Gastroesophageal sphincter (tissue), 4 donors: ENCODE measurements around the gene NHERF2. TPM values are rescaled to one million over a fixed set of nuclear protein-coding genes. Genes with fewer than 3 reads are reported as not detected.

ENCODE experiments used
- ATAC-seq: fragments of 150-250 bp; one replicate; pipeline ENCODE4 v1.9.1; 2016; ENCODE audit warnings: mild to moderate bottlenecking, moderate library complexity
- H3K27ac ChIP-seq, 4 donors: fragments of 200-600 bp; sonication (generic) in 3 of 4; 1 replicate in 3 of 4; 2 replicates in 1 of 4; pipeline ENCODE4 v1.5.1; 2016 to 2019
- H3K27me3 ChIP-seq: fragments of 200-600 bp; sonication (generic); one replicate; pipeline ENCODE4 v1.5.1; 2019
- H3K36me3 ChIP-seq, 2 donors: fragments of 200-600 bp; sonication (generic); one replicate each; pipeline ENCODE4 v1.5.1; 2019; ENCODE audit warnings: control low read depth in 1 of 2
- H3K4me1 ChIP-seq, 3 donors: fragments of 200-600 bp; sonication (generic); 1 replicate in 2 of 3; 2 replicates in 1 of 3; pipeline ENCODE4 v1.5.1; 2016 to 2019; ENCODE audit warnings: control low read depth in 2 of 3
- H3K4me3 ChIP-seq, 2 donors: fragments of 200-600 bp; sonication (generic); one replicate each; pipeline ENCODE4 v1.5.1; 2019; ENCODE audit warnings: mild to moderate bottlenecking in 1 of 2, moderate library complexity in 1 of 2
- H3K9me3 ChIP-seq, 3 donors: fragments of 200-600 bp; sonication (generic); one replicate each; pipeline ENCODE4 v1.5.1; 2017 to 2019; ENCODE audit warnings: control low read depth in 2 of 3
- CTCF ChIP-seq, 4 experiments: fragments of 200-600 bp in 2 of 4; fragments of 450-650 bp in 2 of 4; sonication (generic) in 1 of 4; IDR thresholded peaks; one replicate each; pipeline ENCODE4 v1.5.1; 2017 to 2019; ENCODE audit warnings: antibody characterized with exemption in 4 of 4, mild to moderate bottlenecking in 2 of 4, moderate library complexity in 2 of 4
- EP300 ChIP-seq: sonication (generic); formaldehyde crosslinking; IDR thresholded peaks from one replicate; pipeline ENCODE4 v1.6.1; 2017; ENCODE audit warnings: antibody characterized with exemption, mild to moderate bottlenecking
- POLR2A ChIP-seq, 2 donors: fragments of 450-650 bp; IDR thresholded peaks; one replicate each; pipeline ENCODE4 v1.6.1; 2017; ENCODE audit warnings: antibody characterized with exemption in 2 of 2, mild to moderate bottlenecking in 2 of 2, moderate library complexity in 1 of 2
- POLR2AphosphoS5 ChIP-seq: sonication (generic); formaldehyde crosslinking; IDR thresholded peaks from one replicate; pipeline ENCODE4 v1.6.1; 2017; ENCODE audit warnings: antibody characterized with exemption
- WGBS, 2 donors: methylation state at CpG; one replicate each; pipeline ENCODE4 v1.1.5; 2018; ENCODE audit warnings: low coverage in 1 of 2; 5-methylcytosine and 5-hydroxymethylcytosine counted together
- total RNA-seq, 4 donors: library from RNA; depleted of rRNA; stranded (reverse); fragments of >200 nt; gene quantifications; one replicate each; pipeline ENCODE4 v1.1.0, GENCODE V29; 2016

The NHERF2 gene
- total RNA-seq, 4 donors from 2014 or later, result 43.8 to 106 (median 63.8) TPM

GRCh38 chr16:1990351-1991134, 36.2 kb upstream of the NHERF2 start:
- TF ChIP-seq POLR2A (IDR thresholded peaks at IDR 0.05) (no peak), EP300 (no peak), POLR2AphosphoS5 (no peak), CTCF (IDR thresholded peaks at IDR 0.05) (no peak)
- no peak for ATAC-seq
- H3K27ac ChIP-seq, result no peak overlapping the region
- peaks cover 0 to 40% (median 21%) of the 10 kb centered on the region in 3 donors for H3K4me1 ChIP-seq
- peaks cover 0 to 20% of the 10 kb centered on the region in 2 donors for H3K36me3 ChIP-seq
- 3% methylated on average over 21 of the region's 50 CpGs; no CpG with 5 or more reads in 1 of the 2 donors for WGBS, 2 donors
- peak overlapping the region in 1 of 2 donors; percentile 30 for H3K4me3 ChIP-seq
- H3K27me3 ChIP-seq, result peaks cover 52% of the 10 kb centered on the region
- no peaks in the 10 kb centered on the region for H3K9me3 ChIP-seq

- Histone ChIP-seq H3K27me3 (peaks cover 52% of the 10 kb centered on the region), H3K27ac (no peak overlapping the region), H3K4me3 (peak overlapping the region in 1 of 2 donors; percentile 49), H3K36me3 (peaks cover 0 to 14% of the 10 kb centered on the region in 2 donors), H3K9me3 (no peaks in the 10 kb centered on the region), H3K4me1 (peaks cover 0 to 37% (median 21%) of the 10 kb centered on the region in 3 donors)
- TF ChIP-seq EP300, result no peak
- no peak for TF ChIP-seq POLR2AphosphoS5
- TF ChIP-seq CTCF (IDR thresholded peaks at IDR 0.05), result no peak
- no peak for TF ChIP-seq POLR2A (IDR thresholded peaks at IDR 0.05)
- 8% methylated on average over 4 of the region's 18 CpGs; no CpG with 5 or more reads in 1 of the 2 donors for WGBS, 2 donors
- ATAC-seq, result no peak
These were observed 35.6 kb upstream of the NHERF2 start for GRCh38 chr16:1991135-1991551.

GRCh38 chr16:1991588-1991947, 35.1 kb upstream of the NHERF2 start:
- WGBS, 2 donors, result 14% methylated on average over 19 of the region's 22 CpGs; no CpG with 5 or more reads in 1 of the 2 donors
- peak overlapping the region; percentile 5 to 49 for H3K4me3 ChIP-seq
- H3K36me3 ChIP-seq, result peaks cover 0 to 12% of the 10 kb centered on the region in 2 donors
- TF ChIP-seq POLR2A (IDR thresholded peaks at IDR 0.05) (no peak), CTCF (IDR thresholded peaks at IDR 0.05) (no peak), POLR2AphosphoS5 (no peak), EP300 (no peak)
- peaks cover 52% of the 10 kb centered on the region for H3K27me3 ChIP-seq
- peak overlapping the region in 2 of 4 donors; percentile 30 to 40 for H3K27ac ChIP-seq
- ATAC-seq, result no peak
- peaks cover 0 to 38% (median 21%) of the 10 kb centered on the region in 3 donors for H3K4me1 ChIP-seq
- H3K9me3 ChIP-seq, result no peaks in the 10 kb centered on the region

GRCh38 chr16:1991948-1992703, 34.6 kb upstream of the NHERF2 start:
- Histone ChIP-seq H3K4me3 (peak overlapping the region; percentile 5 to 49), H3K9me3 (no peaks in the 10 kb centered on the region), H3K27ac (peak overlapping the region in 2 of 4 donors; percentile 30 to 40), H3K4me1 (peaks cover 0 to 43% (median 25%) of the 10 kb centered on the region in 3 donors), H3K27me3 (peaks cover 52% of the 10 kb centered on the region), H3K36me3 (peaks cover 0 to 12% of the 10 kb centered on the region in 2 donors)
- WGBS, 2 donors, result 0% methylated on average over 3 of the region's 96 CpGs; no CpG with 5 or more reads in 1 of the 2 donors
- ATAC-seq, result peak; percentile 81
- TF ChIP-seq EP300 (no peak), POLR2AphosphoS5 (no peak), CTCF (IDR thresholded peaks at IDR 0.05) (no peak), POLR2A (IDR thresholded peaks at IDR 0.05) (no peak)
